HAP-1 (cell line): ENCODE results near the gene PEX5.
"Not testable (repeated sequence)": the region's sequence is repeated elsewhere in the genome, so short reads cannot be mapped to it uniquely, and the experiment has no call there.

Experiments
- DNase-seq, 2 experiments: peaks; one replicate each; pipeline ENCODE4 v3.0.0-alpha.2; 2016 to 2020; ENCODE audit warnings: low spot score in 2 of 2
- H3K27me3 ChIP-seq: fragments of 250-450 bp; sonication (Bioruptor Pico); 2 replicates; pipeline ENCODE4 v1.5.1; 2020; ENCODE audit warnings: low read depth, mild to moderate bottlenecking, moderate library complexity
- H3K36me3 ChIP-seq: fragments of 250-450 bp; sonication (Bioruptor Pico); replicated peaks from 2 replicates; pipeline ENCODE4 v1.5.1; 2020; ENCODE audit warnings: mild to moderate bottlenecking
- H3K4me1 ChIP-seq: fragments of 250-450 bp; sonication (Bioruptor Pico); 2 replicates; pipeline ENCODE4 v1.5.1; 2020; ENCODE audit warnings: mild to moderate bottlenecking
- H3K4me3 ChIP-seq: fragments of 250-450 bp; sonication (Bioruptor Pico); 2 replicates; pipeline ENCODE4 v1.5.1; 2020; ENCODE audit warnings: mild to moderate bottlenecking, moderate library complexity
- H3K9me3 ChIP-seq: fragments of 250-450 bp; sonication (Bioruptor Pico); 2 replicates; pipeline ENCODE4 v1.5.1; 2020; ENCODE audit warnings: mild to moderate bottlenecking, moderate library complexity
- in situ Hi-C: fragments of 300-500 bp; cut with MboI; formaldehyde crosslinking; loops from 3 replicates; pipeline ENCODE4 v1.14.3; 2020; ENCODE audit warnings: low sequenced_read_pairs, inconsistent platforms, mixed read lengths

Gene PEX5

GRCh38 chr12:7210642-7211151 lies 21.2 kb downstream of the PEX5 start:
- H3K27me3 ChIP-seq = no peaks in the 10 kb centered on the region
- no peak for DNase-seq
- H3K9me3 ChIP-seq = no peaks in the 10 kb centered on the region
- H3K36me3 ChIP-seq = peaks cover 46% of the 10 kb centered on the region
- H3K4me3 ChIP-seq = no peak overlapping the region
- in situ Hi-C loops = no loop called here
- no peaks in the 10 kb centered on the region for H3K4me1 ChIP-seq

GRCh38 chr12:7212678-7213077 lies 23.2 kb downstream of the PEX5 start:
- DNase-seq = no peak
- H3K9me3 ChIP-seq = no peaks in the 10 kb centered on the region
- peaks cover 39% of the 10 kb centered on the region for H3K36me3 ChIP-seq
- H3K27me3 ChIP-seq = no peaks in the 10 kb centered on the region
- in situ Hi-C loops = no loop called here
- H3K4me1 ChIP-seq = no peaks in the 10 kb centered on the region
- no peak overlapping the region for H3K4me3 ChIP-seq

GRCh38 chr12:7213745-7214144 lies 24.3 kb downstream of the PEX5 start:
- peaks cover 29% of the 10 kb centered on the region for H3K36me3 ChIP-seq
- H3K27me3 ChIP-seq, DNase-seq, H3K4me1 ChIP-seq, in situ Hi-C loops, H3K4me3 ChIP-seq, H3K9me3 ChIP-seq: not testable (repeated sequence)

- DNase-seq = no peak
- Histone ChIP-seq H3K9me3 (no peaks in the 10 kb centered on the region), H3K4me1 (no peaks in the 10 kb centered on the region), H3K4me3 (no peak overlapping the region), H3K27me3 (no peaks in the 10 kb centered on the region; the same call in 1 of the 2 replicates), H3K36me3 (no peaks in the 10 kb centered on the region)
- in situ Hi-C loops = no loop called here
Observed at GRCh38 chr12:7217475-7218069, 28.1 kb downstream of the PEX5 start.

GRCh38 chr12:7219599-7220243 lies 30.2 kb downstream of the PEX5 start:
- DNase-seq = peak; percentile 75 to 81
- Histone ChIP-seq H3K27me3 (no peaks in the 10 kb centered on the region; the same call in 1 of the 2 replicates), H3K4me3 (no peak overlapping the region), H3K36me3 (no peaks in the 10 kb centered on the region), H3K9me3 (no peaks in the 10 kb centered on the region; the same call in 1 of the 2 replicates), H3K4me1 (no peaks in the 10 kb centered on the region)
- in situ Hi-C loops = loop anchor here (5.0 to 10.0 kb wide), 2 partner anchors 243 to 415 kb away; no protein-coding TSS in a partner anchor

GRCh38 chr12:7221486-7221885 lies 32.0 kb downstream of the PEX5 start:
- in situ Hi-C loops = loop anchor here (5.0 to 10.0 kb wide), 2 partner anchors 241 to 413 kb away; no protein-coding TSS in a partner anchor
- no peaks in the 10 kb centered on the region for H3K4me1 ChIP-seq
- no peaks in the 10 kb centered on the region; the same call in 1 of the 2 replicates for H3K27me3 ChIP-seq
- H3K4me3 ChIP-seq = no peak overlapping the region
- no peak for DNase-seq
- H3K36me3 ChIP-seq = no peaks in the 10 kb centered on the region
- no peaks in the 10 kb centered on the region; the same call in 1 of the 2 replicates for H3K9me3 ChIP-seq

- no peaks in the 10 kb centered on the region for H3K9me3 ChIP-seq
- no peak for DNase-seq
- no peaks in the 10 kb centered on the region for H3K27me3 ChIP-seq
- H3K4me1 ChIP-seq = no peaks in the 10 kb centered on the region
- no peak overlapping the region for H3K4me3 ChIP-seq
- in situ Hi-C loops = loop anchor here (10.0 kb wide), 1 partner anchor 405 kb away; no protein-coding TSS in a partner anchor
- no peaks in the 10 kb centered on the region for H3K36me3 ChIP-seq
Observed at GRCh38 chr12:7229741-7230140, 40.3 kb downstream of the PEX5 start.

GRCh38 chr12:7241404-7242005 lies 52.0 kb downstream of the PEX5 start:
- Histone ChIP-seq H3K36me3 (no peaks in the 10 kb centered on the region), H3K9me3 (no peaks in the 10 kb centered on the region), H3K4me1 (no peaks in the 10 kb centered on the region; the same call in 1 of the 2 replicates), H3K4me3 (no peak overlapping the region), H3K27me3 (no peaks in the 10 kb centered on the region)
- in situ Hi-C loops = no loop called here
- DNase-seq = no peak

GRCh38 chr12:7242176-7243101 lies 53.0 kb downstream of the PEX5 start:
- H3K4me3 ChIP-seq = no peak overlapping the region
- H3K4me1 ChIP-seq = no peaks in the 10 kb centered on the region; the same call in 1 of the 2 replicates
- DNase-seq = no peak
- H3K9me3 ChIP-seq = no peaks in the 10 kb centered on the region
- in situ Hi-C loops = no loop called here
- no peaks in the 10 kb centered on the region for H3K36me3 ChIP-seq
- no peaks in the 10 kb centered on the region for H3K27me3 ChIP-seq

- DNase-seq, H3K27me3 ChIP-seq, H3K4me1 ChIP-seq, H3K4me3 ChIP-seq, in situ Hi-C loops, H3K9me3 ChIP-seq, H3K36me3 ChIP-seq: not testable (repeated sequence)
Observed at GRCh38 chr12:7251328-7251996, 62.0 kb downstream of the PEX5 start.

GRCh38 chr12:7259060-7259459 lies 69.6 kb downstream of the PEX5 start:
- H3K36me3 ChIP-seq = no peaks in the 10 kb centered on the region
- DNase-seq = no peak
- in situ Hi-C loops = no loop called here
- no peak overlapping the region for H3K4me3 ChIP-seq
- H3K9me3 ChIP-seq = no peaks in the 10 kb centered on the region
- H3K4me1 ChIP-seq = no peaks in the 10 kb centered on the region
- H3K27me3 ChIP-seq = no peaks in the 10 kb centered on the region; the same call in 1 of the 2 replicates
